ENCODE results near the gene TUBA3E. TPM values are rescaled to one million over a fixed set of nuclear protein-coding genes. Genes with fewer than 3 reads are reported as not detected.
A peak's percentile ranks its signal among the peaks of the same experiment; 100 is the strongest.
"Not testable (repeated sequence)": the region's sequence is repeated elsewhere in the genome, so short reads cannot be mapped to it uniquely, and the experiment has no call there.

TUBA3E gene
- total and polyA plus RNA-seq, 9 donors = 0.07 to 1.3 (median 0.52) TPM; not detected in 4

GRCh38 chr2:130150181-130151144 lies 47.8 kb downstream of the TUBA3E start:
- DNase-seq = peak in 1 of 5 donors; percentile 27
- WGBS, 3 donors = 78 to 83% (median 79%) methylated on average over 23 of the region's 23 CpGs

GRCh38 chr2:130148515-130148914 lies 49.7 kb downstream of the TUBA3E start:
- H3K4me1 ChIP-seq (ENCODE audit: insufficient read depth); H3K36me3 ChIP-seq; H3K4me3 ChIP-seq; H3K27ac ChIP-seq; H3K9me3 ChIP-seq; DNase-seq; intact Hi-C loops (cut with DNase I); H3K27me3 ChIP-seq: not testable (repeated sequence)
- WGBS, 3 donors = 43 to 65% (median 53%) methylated on average over 6 of the region's 6 CpGs

More at GRCh38 chr2:130150181-130151144, 47.8 kb downstream of the TUBA3E start:
- H3K27me3 ChIP-seq = no peaks in the 10 kb centered on the region
- no peaks in the 10 kb centered on the region for H3K36me3 ChIP-seq
- no peak overlapping the region for H3K27ac ChIP-seq
- no peak overlapping the region for H3K4me3 ChIP-seq
- intact Hi-C loops (cut with DNase I) = loop anchor here in 2 of 4 donors (10.0 kb wide), 1 partner anchor 184 kb away; no protein-coding TSS in a partner anchor
- TF ChIP-seq CTCF (IDR thresholded peaks at IDR 0.05) = no peak
- no peak for TF ChIP-seq POLR2A (IDR thresholded peaks at IDR 0.05)
- no peak for TF ChIP-seq EP300 (IDR thresholded peaks at IDR 0.05)
- H3K4me1 ChIP-seq (ENCODE audit: insufficient read depth) = no peaks in the 10 kb centered on the region
- H3K9me3 ChIP-seq = no peaks in the 10 kb centered on the region

GRCh38 chr2:130145006-130145414 lies 53.2 kb downstream of the TUBA3E start, which contains the start of gene CCDC74B:
Gene CCDC74B (minus strand): TSS chr2:130145112. CDS start chr2:130144996, 116 bp downstream.
- Histone ChIP-seq H3K27ac (peak within 1 kb of the TSS in 1 of 2 donors; percentile 25), H3K4me3 (peak within 1 kb of the TSS; percentile 32)
- H3K4me1 ChIP-seq (ENCODE audit: insufficient read depth); H3K36me3 ChIP-seq; H3K9me3 ChIP-seq; intact Hi-C loops (cut with DNase I); H3K27me3 ChIP-seq: not testable (repeated sequence)
- WGBS, 3 donors = 3 to 12% (median 6%) methylated on average over 21 to 29 of the region's 30 CpGs
- DNase-seq = peak; percentile 59 to 69 (median 66)

GRCh38 chr2:130143266-130144039 lies 54.8 kb downstream of the TUBA3E start:
- H3K27ac ChIP-seq; H3K9me3 ChIP-seq; H3K27me3 ChIP-seq; H3K4me1 ChIP-seq (ENCODE audit: insufficient read depth); H3K4me3 ChIP-seq; intact Hi-C loops (cut with DNase I); H3K36me3 ChIP-seq: not testable (repeated sequence)
- 29 to 41% (median 30%) methylated on average over 16 to 22 of the region's 28 CpGs for WGBS, 3 donors
- peak in 1 of 5 donors; percentile 39 for DNase-seq

GRCh38 chr2:130142396-130143265 lies 55.6 kb downstream of the TUBA3E start:
- intact Hi-C loops (cut with DNase I); H3K4me1 ChIP-seq (ENCODE audit: insufficient read depth); H3K27ac ChIP-seq; H3K27me3 ChIP-seq; H3K36me3 ChIP-seq; H3K9me3 ChIP-seq; H3K4me3 ChIP-seq: not testable (repeated sequence)
- DNase-seq = peak in 1 of 5 donors; percentile 18
- 89 to 93% (median 91%) methylated on average over 8 to 13 of the region's 13 CpGs for WGBS, 3 donors

Other genes with a start within 250 kb of the TUBA3E start
- gene RAB6C, start 218.8 kb downstream of the TUBA3E start, total RNA-seq = under 1 TPM in 3 of 7 donors, not detected in 4; 0.08 to 0.20 (median 0.12) TPM
- under 1 TPM in 1 of 2 donors, not detected in 1; 0.08 TPM for gene RAB6C, start 218.8 kb downstream of the TUBA3E start, polyA plus RNA-seq
- 1 to 10 TPM in 1 of 7 donors, under 1 TPM in 1, not detected in 5; 0.23 to 2.2 TPM for gene POTEF, start 69.2 kb downstream of the TUBA3E start, total RNA-seq
- under 1 TPM in 1 of 2 donors, not detected in 1; 0.04 TPM for gene POTEF, start 69.2 kb downstream of the TUBA3E start, polyA plus RNA-seq
- gene CCDC74B, start 53.3 kb downstream of the TUBA3E start, total RNA-seq = 10 to 100 TPM in 1 of 7 donors, 1 to 10 TPM in 6; 3.3 to 42.9 (median 5.4) TPM
- gene CCDC74B, start 53.3 kb downstream of the TUBA3E start, polyA plus RNA-seq = 1 to 10 TPM; 2.6 to 9.1 TPM
- gene SMPD4, start 16.8 kb downstream of the TUBA3E start, total RNA-seq = 10 to 100 TPM; 24.7 to 53.2 (median 39.5) TPM
- 10 to 100 TPM; 28.8 to 32.1 TPM for gene SMPD4, start 16.8 kb downstream of the TUBA3E start, polyA plus RNA-seq
- gene MZT2B, start 16.2 kb downstream of the TUBA3E start, total RNA-seq = 100 to 1,000 TPM; 229 to 365 (median 247) TPM
- gene MZT2B, start 16.2 kb downstream of the TUBA3E start, polyA plus RNA-seq = 100 to 1,000 TPM in 1 of 2 donors, 1 to 10 TPM in 1; 5.4 to 228 TPM
- 10 to 100 TPM; 40.8 to 74.0 (median 54.4) TPM for gene IMP4, start 144.5 kb upstream of the TUBA3E start, total RNA-seq
- 10 to 100 TPM; 24.8 to 51.4 TPM for gene IMP4, start 144.5 kb upstream of the TUBA3E start, polyA plus RNA-seq
- 10 to 100 TPM; 22.2 to 47.2 (median 30.8) TPM for gene PTPN18, start 157.6 kb upstream of the TUBA3E start, total RNA-seq
- gene PTPN18, start 157.6 kb upstream of the TUBA3E start, polyA plus RNA-seq = 10 to 100 TPM; 29.0 to 62.6 TPM

All from ovary (tissue), 9 donors.